ENCODE measurements around the gene NTN3.

Gene NTN3

GRCh38 chr16:2459647-2460390, 11.3 kb upstream of the NTN3 start, which contains the start of gene TEDC2:
TSS of gene TEDC2 (plus strand) at chr16:2460109. CDS start at chr16:2460145, 36 bp downstream.
- TF ChIP-seq CTCF (conservative IDR thresholded peaks at IDR 0.05; ENCODE audit: low read depth, low read length) = no peak
- peak; percentile 94 for DNase-seq (ENCODE audit: low read depth)
- peak within 1 kb of the TSS; percentile 60 for H3K4me3 ChIP-seq (ENCODE audit: low read depth, low read length)

- peak overlapping the region; percentile 60 for H3K4me3 ChIP-seq (ENCODE audit: low read depth, low read length)
- no peak for TF ChIP-seq CTCF (conservative IDR thresholded peaks at IDR 0.05; ENCODE audit: low read depth, low read length)
- DNase-seq (ENCODE audit: low read depth) = no peak
Observed at GRCh38 chr16:2460391-2460713, 10.7 kb upstream of the NTN3 start.

GRCh38 chr16:2460916-2461315, 10.2 kb upstream of the NTN3 start:
- TF ChIP-seq CTCF (conservative IDR thresholded peaks at IDR 0.05; ENCODE audit: low read depth, low read length) = no peak
- DNase-seq (ENCODE audit: low read depth) = no peak
- no peak overlapping the region for H3K4me3 ChIP-seq (ENCODE audit: low read depth, low read length)

GRCh38 chr16:2462031-2462866, 8.8 kb upstream of the NTN3 start:
- no peak for TF ChIP-seq CTCF (conservative IDR thresholded peaks at IDR 0.05; ENCODE audit: low read depth, low read length)
- no peak overlapping the region for H3K4me3 ChIP-seq (ENCODE audit: low read depth, low read length)
- no peak for DNase-seq (ENCODE audit: low read depth)

- no peak for TF ChIP-seq CTCF (conservative IDR thresholded peaks at IDR 0.05; ENCODE audit: low read depth, low read length)
- no peak for DNase-seq (ENCODE audit: low read depth)
Observed at GRCh38 chr16:2464333-2464732, 6.8 kb upstream of the NTN3 start.

GRCh38 chr16:2465653-2466415, 5.3 kb upstream of the NTN3 start:
- H3K4me3 ChIP-seq (ENCODE audit: low read depth, low read length) = no peak overlapping the region
- no peak for DNase-seq (ENCODE audit: low read depth)
- peak; percentile 54 for TF ChIP-seq CTCF (conservative IDR thresholded peaks at IDR 0.05; ENCODE audit: low read depth, low read length)

More at GRCh38 chr16:2464333-2464732, 6.8 kb upstream of the NTN3 start:
- H3K4me3 ChIP-seq (ENCODE audit: low read depth, low read length) = no peak overlapping the region

Measured in choroid plexus epithelial cell (primary cell).